ENCODE results near the gene BTG4.

GRCh38 chr11:111457731-111458368 is 54.3 kb downstream of the BTG4 start:
- TF ChIP-seq SIN3A (IDR thresholded peaks at IDR 0.05; ENCODE audit: borderline replicate concordance, insufficient read depth, low read length) = no peak
- TF ChIP-seq TAF1 (IDR thresholded peaks at IDR 0.05; ENCODE audit: borderline replicate concordance, insufficient read depth, low read length) = no peak
- TF ChIP-seq POLR2AphosphoS5 (IDR thresholded peaks at IDR 0.05; ENCODE audit: low read depth, low read length) = no peak
- no peak for TF ChIP-seq FOXP2 (optimal IDR thresholded peaks at IDR 0.05; ENCODE audit: borderline replicate concordance, extremely low read depth, extremely low read length, insufficient read depth)

Data from PFSK-1 (cell line).